T-helper 2 cell (primary cell): Measurements from ENCODE around the gene SLC1A7.

Source experiments
- DNase-seq, 5 experiments: peaks; one replicate each; pipeline versions ENCODE4 v3.0.0 to v3.0.0-alpha.2; 2012 to 2022

Gene SLC1A7

DNA sequence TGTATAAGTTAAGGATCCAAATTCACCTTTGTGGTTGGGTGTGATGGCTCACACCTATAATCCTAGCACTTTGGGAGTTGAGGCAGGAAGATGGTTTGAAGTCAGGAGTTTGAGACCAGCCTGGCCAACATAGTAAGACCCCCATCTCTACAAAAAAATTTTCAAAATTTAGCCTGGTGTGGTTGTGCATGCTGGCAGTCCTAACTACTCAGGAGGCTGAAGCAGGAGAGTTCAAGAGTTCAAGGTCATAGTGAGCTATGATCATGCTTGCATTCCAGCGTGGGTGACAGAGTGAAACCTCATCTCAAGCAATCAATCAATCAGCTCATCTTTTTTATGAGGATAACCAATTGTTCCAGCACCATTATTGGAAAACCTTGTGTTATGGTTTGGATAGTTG lies 16.5 kb upstream of the SLC1A7 start:
- DNase-seq, result no peak

DNA sequence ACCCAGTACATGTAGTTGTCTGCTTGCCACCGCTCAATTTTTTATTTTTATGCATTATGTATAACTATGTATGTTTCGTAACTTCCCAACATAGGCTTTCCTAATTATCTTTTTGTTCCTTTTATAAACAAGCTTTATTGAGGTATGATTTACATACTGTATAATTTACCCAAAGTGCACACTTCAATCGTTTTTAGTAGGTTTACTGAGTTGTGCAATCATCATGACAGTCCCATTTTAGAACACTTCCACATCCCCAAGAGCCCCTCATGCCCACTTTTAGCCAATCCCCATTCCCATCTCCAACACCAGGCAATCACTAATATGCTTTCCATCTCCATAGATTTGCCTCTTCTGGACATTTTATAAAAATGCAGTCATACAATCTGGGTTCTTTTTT lies 14.3 kb upstream of the SLC1A7 start:
- no peak for DNase-seq

DNA sequence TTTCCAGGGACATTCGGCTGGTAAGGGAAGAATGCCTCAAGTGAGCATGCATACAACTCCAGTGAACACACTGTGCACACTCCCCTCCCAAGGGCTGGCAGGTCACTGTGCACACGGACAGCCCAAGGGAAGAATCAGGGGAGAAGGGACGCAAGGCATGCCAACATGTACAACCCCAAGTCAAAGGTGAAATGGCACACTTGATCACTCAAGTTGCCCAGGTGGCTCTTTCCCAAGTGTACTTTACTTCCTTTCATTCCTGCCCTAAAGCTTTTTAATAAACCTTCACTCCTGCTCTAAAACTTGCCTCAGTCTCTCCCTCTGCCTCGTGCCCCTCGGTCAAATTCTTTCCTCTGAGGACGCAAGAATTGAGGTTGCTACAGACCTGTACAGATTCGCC lies 13.5 kb upstream of the SLC1A7 start:
- DNase-seq, result no peak

DNA sequence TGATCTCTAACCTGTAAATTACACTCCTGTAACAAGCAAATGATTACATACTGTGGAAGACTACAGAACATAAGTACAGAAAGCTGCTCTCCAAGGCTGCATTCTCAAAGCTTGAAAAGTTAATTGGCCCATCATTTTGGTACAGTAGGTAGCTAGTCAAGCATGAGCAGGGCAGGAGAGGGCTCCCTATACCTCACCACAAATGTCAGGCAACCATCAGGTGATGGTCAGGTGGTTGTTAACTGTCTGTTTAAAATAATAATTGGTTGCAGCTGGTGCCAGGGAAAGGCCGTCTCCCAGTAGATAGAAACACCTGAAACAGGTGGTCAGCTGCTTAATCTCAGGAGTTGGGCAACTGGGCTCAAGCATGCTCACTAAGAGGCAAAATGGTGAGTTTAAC lies 13.1 kb upstream of the SLC1A7 start:
- no peak for DNase-seq

DNA sequence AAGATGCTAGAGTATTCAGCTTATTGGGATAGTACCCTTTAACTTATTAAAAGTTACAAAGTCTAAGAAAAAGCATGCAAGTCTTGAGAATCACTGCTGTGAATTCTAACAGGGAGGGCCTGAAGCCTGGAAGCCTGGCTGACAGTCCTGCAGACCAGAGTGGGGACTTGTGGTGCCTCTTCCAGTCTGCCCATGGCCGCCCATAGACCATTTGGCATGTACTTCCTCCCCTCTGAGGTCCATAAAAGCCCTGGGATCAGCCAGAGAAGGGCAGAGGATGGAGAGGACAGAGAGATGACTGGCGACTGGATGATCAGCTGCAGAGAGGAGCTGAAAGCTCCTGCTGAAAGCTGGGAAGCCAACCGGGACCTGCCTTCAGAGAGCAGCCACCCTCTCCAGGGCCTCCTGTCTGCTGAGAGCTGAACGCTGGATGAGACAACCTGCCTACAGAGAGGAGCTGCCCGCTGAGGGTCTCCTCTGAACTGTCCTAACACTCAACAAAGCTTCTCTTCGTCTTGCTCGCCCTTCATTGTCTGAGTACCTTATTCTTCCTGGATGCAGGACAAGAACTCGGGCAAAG lies 12.5 kb upstream of the SLC1A7 start:
- DNase-seq, result no peak

DNA sequence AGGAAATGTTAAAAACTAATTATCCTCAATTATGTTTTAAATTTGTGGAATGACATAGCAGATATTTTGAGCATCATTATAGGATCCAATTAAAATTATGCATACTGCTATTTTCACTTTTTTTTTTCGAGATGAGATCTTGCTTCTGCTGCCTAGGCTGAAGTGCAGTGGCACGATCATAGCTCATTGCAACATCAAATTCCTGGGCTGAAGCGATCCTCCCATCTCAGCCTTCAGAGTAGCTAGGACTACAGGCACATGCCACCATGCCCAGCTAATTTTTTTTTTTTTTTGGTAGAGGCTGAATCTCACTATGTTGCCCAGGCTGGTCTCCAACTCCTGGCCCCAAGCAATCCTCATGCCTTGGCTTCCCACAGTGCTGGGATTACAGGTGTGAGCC lies 11.3 kb upstream of the SLC1A7 start:
- DNase-seq, result no peak

DNA sequence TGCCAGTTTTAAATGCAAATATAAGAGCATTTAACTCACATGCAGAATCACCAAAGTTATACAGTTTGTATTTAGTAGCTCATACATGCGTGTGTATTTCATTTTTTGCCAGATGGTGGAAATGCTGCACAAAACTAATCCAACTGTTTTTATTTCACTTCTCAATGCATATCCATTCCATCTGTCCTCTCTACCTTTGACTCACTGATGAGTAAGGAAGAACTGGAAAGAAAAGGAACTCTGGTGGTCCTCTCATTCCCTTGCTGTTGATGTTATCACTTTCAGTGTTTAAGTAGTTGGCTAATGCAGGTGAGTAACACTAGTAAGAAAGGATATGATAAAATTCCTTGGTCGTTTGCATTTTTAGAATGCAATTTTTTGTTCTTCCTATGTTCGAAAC lies 5.7 kb upstream of the SLC1A7 start:
- DNase-seq, result no peak

DNA sequence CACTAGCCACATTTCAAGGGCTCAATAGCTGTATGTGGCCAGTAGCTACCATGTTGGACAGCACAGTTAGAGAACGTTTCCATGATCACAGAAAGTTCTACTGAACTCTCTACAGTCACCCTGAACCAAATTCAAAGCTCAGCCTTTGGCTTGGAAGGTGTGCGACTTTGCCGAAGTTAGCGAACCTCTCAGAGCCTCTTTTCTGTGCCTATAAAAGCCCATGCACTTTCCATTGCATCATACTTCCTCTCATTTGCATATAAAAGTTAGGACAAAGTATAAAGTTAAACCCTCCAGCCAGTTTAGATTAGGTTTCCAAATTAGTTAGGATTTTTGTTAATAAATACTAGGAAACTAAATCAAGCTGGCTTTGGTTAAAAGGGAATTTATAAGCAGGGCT lies 4.7 kb upstream of the SLC1A7 start:
- DNase-seq, result no peak

DNA sequence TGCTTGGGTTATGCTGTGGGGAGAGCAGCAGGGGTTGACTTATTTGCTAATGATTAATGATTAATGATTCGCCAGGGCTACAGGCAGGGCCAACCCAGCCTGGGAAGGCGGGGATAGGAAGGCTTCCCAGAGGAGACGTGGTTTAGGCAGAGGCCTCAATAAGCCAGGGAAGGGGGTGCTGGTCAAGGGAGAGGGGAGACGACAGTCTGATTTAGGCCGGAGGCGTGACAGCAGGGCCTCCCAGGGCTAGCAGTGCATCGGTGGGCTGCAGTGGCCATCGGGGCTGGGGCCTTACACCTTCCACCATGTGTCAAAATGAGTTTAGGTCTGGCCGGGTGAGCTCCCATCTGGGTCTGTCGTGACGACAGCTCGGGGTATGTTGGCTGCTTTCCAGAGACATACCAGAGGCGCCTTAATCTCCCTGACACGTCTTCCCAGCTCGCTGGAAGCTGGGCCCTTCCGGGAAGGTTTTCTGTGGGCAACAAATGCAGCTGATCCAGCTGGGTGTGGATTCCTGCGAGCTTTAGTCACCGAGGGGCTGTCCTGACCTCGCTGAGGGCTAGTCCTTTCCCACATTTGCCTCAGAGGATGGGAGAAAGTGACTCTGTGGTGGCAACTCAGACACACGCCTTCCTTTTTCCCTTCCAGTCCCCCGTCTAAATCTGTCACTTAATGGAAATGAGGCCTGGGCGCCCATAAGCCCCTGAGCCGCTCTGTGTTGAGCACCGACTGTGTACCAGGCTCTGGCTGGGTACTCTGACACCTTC lies 3.7 kb upstream of the SLC1A7 start:
- no peak for DNase-seq

DNA sequence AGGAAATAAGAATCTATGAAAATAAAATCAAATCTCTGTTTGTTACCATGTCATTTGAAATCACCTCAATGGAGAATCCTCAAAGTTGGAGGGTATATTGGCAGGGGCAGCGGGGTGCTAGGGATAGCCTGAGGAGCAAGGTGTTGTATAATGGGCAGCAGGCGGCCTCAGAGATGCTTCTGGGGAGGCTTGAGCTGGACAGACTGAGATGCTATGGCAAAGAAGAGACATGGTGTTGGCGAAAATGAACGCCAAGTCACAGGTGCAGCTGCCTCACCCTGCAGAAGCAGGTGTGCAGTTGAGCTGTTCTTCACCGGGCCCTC lies 3.1 kb upstream of the SLC1A7 start:
- DNase-seq, result no peak

DNA sequence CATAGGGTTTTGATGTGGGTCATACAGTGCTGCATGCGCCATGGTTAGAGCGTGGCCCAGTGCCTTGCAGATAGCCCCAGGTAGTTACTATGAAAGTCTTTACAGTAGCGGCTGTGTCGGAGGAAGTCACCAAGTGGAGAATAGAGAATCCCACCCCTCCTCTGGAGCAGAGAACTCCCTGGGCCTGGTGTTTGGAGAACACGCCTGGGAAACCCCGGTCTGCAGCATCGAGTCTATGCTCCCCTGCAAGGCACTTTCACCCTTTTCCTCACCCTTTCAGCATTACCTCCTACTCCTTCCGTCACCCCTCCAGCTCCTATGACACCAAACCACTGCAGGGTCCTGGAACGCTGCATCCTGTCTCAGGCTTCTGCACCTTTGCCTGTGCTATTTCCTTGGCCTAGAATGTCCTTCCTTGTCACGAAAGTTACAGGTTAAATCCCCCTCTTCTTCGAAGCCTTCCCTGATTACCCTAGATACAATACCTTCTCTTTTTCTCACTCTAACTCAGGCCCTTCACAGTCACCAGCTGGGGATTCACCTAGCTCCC lies 2.7 kb upstream of the SLC1A7 start:
- DNase-seq, result no peak

DNA sequence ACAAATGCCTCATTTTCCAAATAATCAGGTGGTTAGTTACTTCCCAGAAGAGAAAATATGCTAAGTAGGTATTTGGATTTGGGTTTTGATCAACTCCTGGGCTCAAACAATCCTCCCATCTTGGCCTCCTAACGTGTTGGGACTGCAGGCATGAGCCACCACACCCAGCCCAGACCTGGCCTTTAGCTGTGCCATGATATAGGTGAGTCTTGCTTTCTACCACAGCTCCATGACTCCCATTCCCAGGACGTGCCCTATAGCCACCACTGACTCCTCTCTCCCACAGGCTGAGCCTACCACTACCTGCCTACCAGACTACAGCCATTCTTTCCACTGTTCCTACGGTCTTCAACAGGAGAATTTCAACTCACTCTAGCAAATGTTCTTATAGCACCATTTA lies 1.8 kb upstream of the SLC1A7 start:
- no peak for DNase-seq

DNA sequence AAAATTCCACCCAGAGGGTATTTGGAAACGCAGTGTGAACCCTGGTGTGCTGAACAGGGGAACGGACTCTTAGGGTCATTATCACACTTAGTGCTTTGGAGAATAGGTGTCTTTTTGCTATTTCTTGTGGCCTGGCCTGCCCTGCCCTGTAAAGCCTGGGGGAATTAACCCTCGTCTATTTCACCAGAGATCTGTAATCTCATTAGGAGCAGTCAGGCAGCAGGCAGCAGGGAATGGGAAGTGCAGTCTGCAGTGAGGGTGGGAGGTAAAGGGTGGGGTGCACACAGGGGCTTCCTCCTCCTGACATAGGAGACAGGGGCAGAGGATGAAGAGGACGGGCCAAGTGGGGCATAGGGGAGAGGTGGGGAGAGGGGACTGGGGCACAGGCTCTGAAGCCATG lies 1.1 kb upstream of the SLC1A7 start:
- no peak for DNase-seq

DNA sequence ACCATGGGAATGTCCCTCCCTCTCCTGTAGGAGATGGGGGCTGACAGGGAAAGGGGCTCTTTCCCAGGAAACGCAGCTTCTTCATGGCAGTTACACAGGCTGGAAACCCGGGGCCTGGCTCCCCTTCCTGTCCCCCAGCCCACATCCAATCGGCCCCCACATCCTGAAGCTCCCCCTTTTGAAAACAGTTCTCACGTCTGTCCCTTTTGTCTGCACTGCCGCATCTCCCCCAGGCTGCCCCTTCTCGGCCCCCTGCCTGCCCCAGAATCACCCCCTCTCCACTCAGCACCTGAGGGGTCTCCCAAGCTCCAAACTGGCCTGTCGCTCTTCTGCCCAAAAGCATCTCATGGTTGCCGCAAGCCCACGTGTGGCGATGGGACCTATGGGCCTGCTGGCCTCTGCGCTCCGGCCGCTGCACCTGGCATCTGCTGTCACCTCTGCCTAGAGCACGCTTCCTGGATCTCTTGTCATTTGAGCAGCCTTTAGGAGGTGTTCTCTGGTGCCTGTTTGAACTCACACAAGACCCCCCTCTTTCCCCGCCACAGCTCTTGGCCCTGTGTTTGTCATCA lies 867 bp downstream of the SLC1A7 start:
- DNase-seq, result no peak

DNA sequence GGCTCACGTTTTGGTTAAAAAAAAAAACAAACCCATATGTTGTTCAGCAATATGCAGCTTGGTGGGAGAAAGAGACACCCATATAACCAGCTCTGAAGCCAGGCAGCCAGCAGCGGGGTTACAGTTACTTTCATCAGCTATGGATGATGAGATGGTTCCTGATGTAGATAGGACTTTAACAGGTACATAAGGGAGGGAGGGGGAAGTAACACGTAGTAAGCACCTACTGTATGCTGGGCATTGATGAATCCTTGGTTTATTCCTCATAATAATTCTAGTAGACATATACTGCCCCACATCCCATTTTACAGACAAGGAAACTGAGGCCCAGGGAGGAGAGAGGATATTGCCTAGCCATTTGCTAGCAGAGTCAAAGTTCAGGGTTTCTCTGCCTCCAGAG lies 2.0 kb downstream of the SLC1A7 start:
- DNase-seq, result no peak

DNA sequence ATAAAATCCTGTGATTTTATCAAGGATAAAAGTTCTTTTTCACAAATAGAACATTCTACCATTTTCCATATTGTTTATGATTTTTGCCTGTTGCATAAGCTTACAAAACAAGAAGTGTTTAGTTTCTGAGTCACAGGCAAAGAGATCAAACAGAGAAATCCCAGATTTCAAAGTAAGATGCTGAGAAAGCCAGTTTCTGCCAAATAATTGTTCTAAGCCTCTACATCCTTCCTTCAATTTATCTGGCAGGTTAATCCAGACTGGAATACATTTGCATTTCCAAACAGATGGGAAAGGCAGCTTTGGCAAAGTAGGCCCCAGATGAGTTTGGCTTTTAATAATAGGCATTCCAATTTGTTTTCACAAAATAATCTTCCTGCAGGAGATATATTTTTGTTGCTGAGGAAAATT lies 2.5 kb downstream of the SLC1A7 start:
- no peak for DNase-seq

DNA sequence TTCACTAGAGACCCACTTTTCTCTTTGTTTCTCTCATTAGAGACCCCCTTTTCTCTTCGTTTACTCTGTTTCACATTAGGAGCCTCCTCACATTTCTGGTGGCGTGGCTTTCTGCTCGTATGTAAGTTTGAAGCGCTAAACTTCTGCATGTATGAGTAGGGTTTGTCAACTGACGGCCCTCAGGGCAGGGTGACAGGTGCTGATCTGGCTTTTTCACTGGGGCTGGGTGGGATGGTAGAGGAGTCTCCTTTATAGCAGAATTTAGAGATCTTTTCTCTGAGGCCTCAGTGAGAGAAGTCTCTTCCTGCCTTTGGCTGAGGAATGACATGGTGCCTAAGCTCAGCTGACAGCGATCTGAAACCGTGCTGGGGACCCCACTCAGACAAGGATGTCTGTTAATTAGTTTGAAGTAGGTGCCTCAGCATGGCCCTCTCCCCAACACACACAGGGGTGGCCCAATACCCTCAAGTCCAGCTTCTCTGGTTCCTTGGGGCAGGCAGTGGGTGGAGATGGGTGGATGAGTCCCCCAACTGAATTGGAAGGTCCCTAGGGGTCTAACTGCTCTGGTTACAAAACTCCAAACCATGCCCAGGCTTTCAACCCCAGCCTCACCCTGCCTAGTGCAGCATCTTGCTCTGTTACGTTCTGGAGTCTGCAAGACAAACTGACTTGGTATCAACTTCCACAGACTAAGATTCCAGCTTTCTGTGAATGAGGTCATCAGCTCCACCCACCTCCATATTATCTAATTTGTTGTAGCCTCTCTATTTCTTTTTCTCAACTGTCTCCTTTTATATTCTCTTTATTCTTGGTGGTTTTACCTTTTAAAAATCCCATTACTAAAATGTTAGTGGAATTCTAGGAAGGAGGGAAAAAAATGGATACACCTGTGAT lies 3.2 kb downstream of the SLC1A7 start:
- DNase-seq, result no peak

DNA sequence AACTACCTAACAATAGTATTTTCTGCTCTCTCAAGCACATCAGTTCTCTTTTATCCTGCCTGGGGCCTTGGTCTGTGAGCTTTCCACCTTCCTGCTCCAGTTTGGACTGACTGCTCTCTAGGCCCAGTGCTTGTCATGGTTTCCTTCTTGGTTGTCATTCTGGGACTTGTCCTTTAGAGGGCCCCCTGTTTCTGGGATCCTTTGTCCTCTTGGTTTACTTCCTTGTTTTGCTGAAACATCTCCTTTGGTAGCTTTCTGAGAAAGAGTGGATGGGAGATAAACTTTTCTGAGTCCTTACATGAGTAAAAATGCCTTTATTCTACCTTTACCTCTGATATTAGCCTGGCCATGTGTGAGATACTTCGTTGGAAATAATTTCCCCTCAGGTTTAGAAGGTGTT lies 4.7 kb downstream of the SLC1A7 start:
- DNase-seq, result no peak

DNA sequence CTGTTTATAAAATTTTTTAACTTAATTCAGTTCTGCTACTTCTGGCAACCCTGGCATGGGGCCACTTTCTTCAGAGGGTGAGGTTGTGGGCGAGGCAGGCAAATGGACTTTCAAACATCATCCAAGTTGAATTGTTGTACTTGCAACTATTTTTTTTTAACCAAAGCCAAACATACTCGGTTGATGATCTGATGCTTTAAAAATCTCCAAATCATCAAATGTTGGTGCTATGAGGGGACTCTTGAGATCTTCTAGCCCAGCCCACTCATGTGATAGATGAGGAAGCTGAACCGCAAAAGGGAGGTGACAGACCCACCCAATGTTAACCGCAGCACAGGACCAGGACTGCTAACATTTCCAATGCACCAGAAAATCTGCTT lies 6.7 kb downstream of the SLC1A7 start:
- DNase-seq, result peak in 1 of 5 experiments; percentile 52

DNA sequence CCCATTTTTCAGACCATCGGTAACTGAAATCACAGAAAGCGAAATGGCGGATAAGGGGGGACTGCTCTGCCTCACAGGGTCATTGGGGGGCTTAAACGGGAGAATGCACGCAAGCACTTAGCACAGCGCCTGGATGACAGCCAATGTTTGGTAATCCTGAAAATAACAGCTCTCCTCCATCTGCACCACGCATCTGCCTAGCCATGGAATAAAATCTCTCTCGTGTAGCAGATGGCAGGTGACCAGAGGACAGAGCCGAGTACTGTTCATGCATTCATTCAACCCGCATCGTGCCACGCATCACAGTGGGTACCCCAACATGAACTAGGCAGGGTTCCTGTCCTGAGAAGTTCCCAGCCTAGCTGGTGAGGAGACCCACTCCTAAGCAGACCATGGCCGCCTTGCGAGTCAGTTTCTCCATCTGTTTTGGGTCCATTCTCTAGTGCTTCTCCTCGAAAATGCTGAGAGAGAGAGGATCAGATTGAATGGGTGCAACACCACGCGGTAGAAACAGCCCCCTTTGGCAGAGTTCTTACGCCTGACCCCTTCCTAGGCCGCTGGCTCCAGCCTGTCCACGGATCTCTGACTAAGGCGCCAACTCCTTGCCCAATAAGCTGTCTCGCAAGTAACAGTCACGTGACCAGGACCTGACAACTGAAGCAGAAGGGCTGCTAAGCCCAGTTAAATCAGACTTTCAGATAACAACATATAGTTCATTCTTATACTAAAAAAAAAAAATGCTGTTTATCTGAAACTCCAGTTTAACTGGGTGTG lies 7.3 kb downstream of the SLC1A7 start:
- DNase-seq, result peak in 1 of 5 experiments; percentile 0

DNA sequence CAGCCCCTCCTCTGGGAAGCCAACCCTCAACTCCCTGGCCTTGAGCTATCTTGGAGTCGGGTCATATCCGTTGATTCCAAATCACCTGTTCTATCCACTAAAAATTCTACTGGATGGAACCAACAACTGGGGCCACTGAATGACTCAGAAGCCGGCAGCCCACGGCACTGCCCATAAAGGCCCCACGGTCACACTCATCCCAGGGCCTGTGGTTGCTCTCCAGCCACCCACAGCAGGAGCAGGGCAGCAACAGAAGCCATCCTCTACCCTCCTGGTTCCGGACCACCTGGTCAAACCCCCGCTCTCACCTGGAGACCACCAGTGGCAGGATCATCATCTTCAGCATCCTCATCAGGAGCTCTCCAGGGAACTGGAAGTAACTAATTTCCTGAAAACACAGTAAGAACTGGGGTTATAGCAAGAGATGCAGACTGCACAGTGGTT lies 8.4 kb downstream of the SLC1A7 start:
- DNase-seq, result no peak

DNA sequence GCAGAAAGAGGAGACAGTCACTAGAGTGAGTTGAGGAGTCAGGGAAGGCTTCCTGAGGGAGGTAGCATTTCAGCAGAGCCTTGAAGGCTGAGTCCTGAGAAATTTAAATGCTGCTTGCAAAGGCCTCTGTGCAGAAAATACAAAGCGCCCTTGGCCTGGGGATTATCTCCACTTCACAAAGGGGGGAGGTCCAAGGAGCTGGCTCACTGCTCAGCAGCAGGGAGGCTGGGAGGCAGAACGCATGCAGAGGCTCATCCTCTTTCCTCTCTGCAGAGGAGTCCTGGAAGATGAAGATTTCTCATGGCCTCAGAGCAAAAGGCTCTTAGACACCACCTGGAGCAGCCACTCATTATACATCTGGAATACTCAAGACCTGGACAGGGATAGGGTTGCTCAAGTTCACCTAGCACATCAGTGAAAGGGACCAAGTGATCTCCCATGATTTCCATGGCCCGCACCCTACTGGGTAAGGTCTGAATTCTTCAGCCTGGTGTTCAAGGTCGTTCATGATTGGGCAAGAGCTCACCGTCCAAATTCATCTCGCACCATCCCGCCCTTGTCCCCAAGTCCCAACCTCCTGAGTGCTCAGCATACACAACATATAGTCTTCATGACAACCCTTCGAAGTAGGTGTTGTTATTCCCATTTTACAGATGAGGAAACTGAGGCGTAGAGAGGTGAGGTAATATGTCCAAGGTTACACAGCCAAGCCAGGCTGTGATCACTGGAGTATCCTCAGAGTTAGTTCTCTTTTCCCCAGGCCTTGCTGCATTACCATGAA lies 9.0 kb downstream of the SLC1A7 start:
- no peak for DNase-seq
